ENCODE results near the gene ANKRD18A. TPM values are rescaled to one million over a fixed set of nuclear protein-coding genes. Genes with fewer than 3 reads are reported as not detected.

ANKRD18A gene
- total RNA-seq, 1 donor from 2014 or later, result 14.2 TPM

- no peak overlapping the region for H3K4me3 Mint-ChIP-seq (ENCODE audit: unreplicated experiment)
Measured at GRCh38 chr9:38649731-38650363, 29.5 kb upstream of the ANKRD18A start.

GRCh38 chr9:38644601-38645000 lies 24.2 kb upstream of the ANKRD18A start:
- no peak for TF ChIP-seq CTCF (IDR thresholded peaks at IDR 0.05)
- DNase-seq (ENCODE audit: extremely low spot score, unreplicated experiment), result peak; percentile 30
- Mint-ChIP-seq H3K36me3 (ENCODE audit: unreplicated experiment) (no peaks in the 10 kb centered on the region), H3K27me3 (ENCODE audit: unreplicated experiment) (peaks cover 3% of the 10 kb centered on the region), H3K9me3 (ENCODE audit: unreplicated experiment) (no peaks in the 10 kb centered on the region), H3K4me1 (ENCODE audit: unreplicated experiment) (peaks cover 13% of the 10 kb centered on the region), H3K4me3 (ENCODE audit: unreplicated experiment) (no peak overlapping the region), H3K27ac (ENCODE audit: unreplicated experiment) (no peak overlapping the region)

More at GRCh38 chr9:38649731-38650363, 29.5 kb upstream of the ANKRD18A start:
- no peak overlapping the region for H3K27ac Mint-ChIP-seq (ENCODE audit: unreplicated experiment)
- TF ChIP-seq CTCF (IDR thresholded peaks at IDR 0.05), result no peak
- H3K36me3 Mint-ChIP-seq (ENCODE audit: unreplicated experiment), result no peaks in the 10 kb centered on the region
- no peaks in the 10 kb centered on the region for H3K9me3 Mint-ChIP-seq (ENCODE audit: unreplicated experiment)
- DNase-seq (ENCODE audit: extremely low spot score, unreplicated experiment), result peak; percentile 65
- H3K27me3 Mint-ChIP-seq (ENCODE audit: unreplicated experiment), result peaks cover 18% of the 10 kb centered on the region
- H3K4me1 Mint-ChIP-seq (ENCODE audit: unreplicated experiment), result peaks cover 5% of the 10 kb centered on the region

GRCh38 chr9:38643815-38644173 lies 23.4 kb upstream of the ANKRD18A start:
- DNase-seq (ENCODE audit: extremely low spot score, unreplicated experiment), result no peak
- TF ChIP-seq CTCF (IDR thresholded peaks at IDR 0.05), result no peak
- Mint-ChIP-seq H3K4me1 (ENCODE audit: unreplicated experiment) (peaks cover 13% of the 10 kb centered on the region), H3K36me3 (ENCODE audit: unreplicated experiment) (no peaks in the 10 kb centered on the region), H3K27me3 (ENCODE audit: unreplicated experiment) (peaks cover 3% of the 10 kb centered on the region), H3K9me3 (ENCODE audit: unreplicated experiment) (no peaks in the 10 kb centered on the region), H3K27ac (ENCODE audit: unreplicated experiment) (no peak overlapping the region), H3K4me3 (ENCODE audit: unreplicated experiment) (no peak overlapping the region)

- H3K27me3 Mint-ChIP-seq (ENCODE audit: unreplicated experiment), result peaks cover 3% of the 10 kb centered on the region
Measured at GRCh38 chr9:38642951-38643814, 22.8 kb upstream of the ANKRD18A start.

More at GRCh38 chr9:38642951-38643814, 22.8 kb upstream of the ANKRD18A start:
- no peaks in the 10 kb centered on the region for H3K36me3 Mint-ChIP-seq (ENCODE audit: unreplicated experiment)
- H3K4me1 Mint-ChIP-seq (ENCODE audit: unreplicated experiment), result peaks cover 13% of the 10 kb centered on the region
- H3K27ac Mint-ChIP-seq (ENCODE audit: unreplicated experiment), result no peak overlapping the region
- H3K9me3 Mint-ChIP-seq (ENCODE audit: unreplicated experiment), result no peaks in the 10 kb centered on the region
- no peak for TF ChIP-seq CTCF (IDR thresholded peaks at IDR 0.05)
- DNase-seq (ENCODE audit: extremely low spot score, unreplicated experiment), result peak; percentile 64
- H3K4me3 Mint-ChIP-seq (ENCODE audit: unreplicated experiment), result no peak overlapping the region

All from osteocyte (in vitro differentiated cells).